ENCODE data around the gene STK36. TPM values are rescaled to one million over a fixed set of nuclear protein-coding genes. Genes with fewer than 3 reads are reported as not detected.
A peak's percentile ranks its signal among the peaks of the same experiment; 100 is the strongest.

STK36 gene, protein sequence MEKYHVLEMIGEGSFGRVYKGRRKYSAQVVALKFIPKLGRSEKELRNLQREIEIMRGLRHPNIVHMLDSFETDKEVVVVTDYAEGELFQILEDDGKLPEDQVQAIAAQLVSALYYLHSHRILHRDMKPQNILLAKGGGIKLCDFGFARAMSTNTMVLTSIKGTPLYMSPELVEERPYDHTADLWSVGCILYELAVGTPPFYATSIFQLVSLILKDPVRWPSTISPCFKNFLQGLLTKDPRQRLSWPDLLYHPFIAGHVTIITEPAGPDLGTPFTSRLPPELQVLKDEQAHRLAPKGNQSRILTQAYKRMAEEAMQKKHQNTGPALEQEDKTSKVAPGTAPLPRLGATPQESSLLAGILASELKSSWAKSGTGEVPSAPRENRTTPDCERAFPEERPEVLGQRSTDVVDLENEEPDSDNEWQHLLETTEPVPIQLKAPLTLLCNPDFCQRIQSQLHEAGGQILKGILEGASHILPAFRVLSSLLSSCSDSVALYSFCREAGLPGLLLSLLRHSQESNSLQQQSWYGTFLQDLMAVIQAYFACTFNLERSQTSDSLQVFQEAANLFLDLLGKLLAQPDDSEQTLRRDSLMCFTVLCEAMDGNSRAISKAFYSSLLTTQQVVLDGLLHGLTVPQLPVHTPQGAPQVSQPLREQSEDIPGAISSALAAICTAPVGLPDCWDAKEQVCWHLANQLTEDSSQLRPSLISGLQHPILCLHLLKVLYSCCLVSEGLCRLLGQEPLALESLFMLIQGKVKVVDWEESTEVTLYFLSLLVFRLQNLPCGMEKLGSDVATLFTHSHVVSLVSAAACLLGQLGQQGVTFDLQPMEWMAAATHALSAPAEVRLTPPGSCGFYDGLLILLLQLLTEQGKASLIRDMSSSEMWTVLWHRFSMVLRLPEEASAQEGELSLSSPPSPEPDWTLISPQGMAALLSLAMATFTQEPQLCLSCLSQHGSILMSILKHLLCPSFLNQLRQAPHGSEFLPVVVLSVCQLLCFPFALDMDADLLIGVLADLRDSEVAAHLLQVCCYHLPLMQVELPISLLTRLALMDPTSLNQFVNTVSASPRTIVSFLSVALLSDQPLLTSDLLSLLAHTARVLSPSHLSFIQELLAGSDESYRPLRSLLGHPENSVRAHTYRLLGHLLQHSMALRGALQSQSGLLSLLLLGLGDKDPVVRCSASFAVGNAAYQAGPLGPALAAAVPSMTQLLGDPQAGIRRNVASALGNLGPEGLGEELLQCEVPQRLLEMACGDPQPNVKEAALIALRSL (N-terminal part only)
- 24.2 and 29.2 TPM in 2 replicates for total RNA-seq

DNA sequence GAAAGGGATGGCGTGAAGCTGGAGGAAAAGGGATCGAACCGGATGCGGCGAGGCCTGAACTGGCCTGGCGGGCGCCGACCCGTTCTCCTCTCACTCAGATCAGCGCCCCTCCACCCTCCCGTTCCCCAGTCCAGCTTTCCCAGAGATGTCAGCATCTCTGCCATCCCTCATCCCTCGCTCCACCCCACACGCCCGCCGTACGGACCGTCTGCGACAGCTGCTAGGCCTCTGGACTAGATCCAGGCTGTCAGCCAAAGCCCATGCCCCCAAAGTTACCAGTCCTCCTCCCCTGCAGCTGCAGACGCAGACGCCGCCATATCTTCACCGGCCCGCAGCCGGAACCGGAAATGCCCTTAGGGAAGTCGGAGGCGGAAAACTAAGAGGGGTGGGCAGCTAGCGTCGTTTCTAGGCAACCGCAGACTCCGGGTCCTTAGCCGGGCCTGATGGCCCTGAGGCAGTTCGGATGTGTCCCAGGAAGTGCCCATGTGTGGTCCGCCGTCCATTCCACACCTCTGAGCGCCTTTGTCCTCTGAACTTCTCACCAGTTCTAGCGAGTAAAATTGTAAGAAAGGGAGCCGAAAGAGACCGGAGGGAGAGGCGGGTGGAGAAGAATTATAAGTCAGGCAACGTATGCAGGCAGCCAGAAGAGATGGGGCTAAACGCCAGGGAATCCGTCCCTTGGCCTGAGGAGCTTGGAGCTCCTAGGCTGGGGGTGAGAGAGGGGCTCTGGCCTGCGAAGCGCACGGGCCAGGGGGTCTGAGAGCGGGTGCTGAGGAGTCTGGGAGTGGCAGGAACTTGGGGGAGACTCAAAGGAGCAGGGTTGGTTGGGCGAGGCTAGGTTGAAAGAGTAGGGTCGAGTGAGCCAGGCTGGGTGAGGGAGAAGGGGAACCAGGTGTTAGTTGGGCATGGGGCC is at the start of gene STK36, which contains the start of gene RNF25:
Gene STK36 (plus strand): TSS at position 433 of the 913 bp plus-strand sequence. CDS start 744 bp downstream, outside the sequence.
Gene RNF25 (minus strand): TSS at position 349 of the 913 bp plus-strand sequence. CDS start 32 bp downstream, at position 317.
- peak; percentile 95 for ATAC-seq (ENCODE audit: low read depth)
- Mint-ChIP-seq H3K27me3 (no peaks in the 10 kb centered on the region), H3K27ac (peak within 1 kb of the TSS; percentile 97), H3K36me3 (ENCODE audit: low read depth) (peaks cover 27% of the 10 kb centered on the region), H3K9me3 (no peaks in the 10 kb centered on the region), H3K4me3 (peak within 1 kb of the TSS; percentile 99), H3K4me1 (peaks cover 21% of the 10 kb centered on the region)
- TF ChIP-seq, protein P1, sequence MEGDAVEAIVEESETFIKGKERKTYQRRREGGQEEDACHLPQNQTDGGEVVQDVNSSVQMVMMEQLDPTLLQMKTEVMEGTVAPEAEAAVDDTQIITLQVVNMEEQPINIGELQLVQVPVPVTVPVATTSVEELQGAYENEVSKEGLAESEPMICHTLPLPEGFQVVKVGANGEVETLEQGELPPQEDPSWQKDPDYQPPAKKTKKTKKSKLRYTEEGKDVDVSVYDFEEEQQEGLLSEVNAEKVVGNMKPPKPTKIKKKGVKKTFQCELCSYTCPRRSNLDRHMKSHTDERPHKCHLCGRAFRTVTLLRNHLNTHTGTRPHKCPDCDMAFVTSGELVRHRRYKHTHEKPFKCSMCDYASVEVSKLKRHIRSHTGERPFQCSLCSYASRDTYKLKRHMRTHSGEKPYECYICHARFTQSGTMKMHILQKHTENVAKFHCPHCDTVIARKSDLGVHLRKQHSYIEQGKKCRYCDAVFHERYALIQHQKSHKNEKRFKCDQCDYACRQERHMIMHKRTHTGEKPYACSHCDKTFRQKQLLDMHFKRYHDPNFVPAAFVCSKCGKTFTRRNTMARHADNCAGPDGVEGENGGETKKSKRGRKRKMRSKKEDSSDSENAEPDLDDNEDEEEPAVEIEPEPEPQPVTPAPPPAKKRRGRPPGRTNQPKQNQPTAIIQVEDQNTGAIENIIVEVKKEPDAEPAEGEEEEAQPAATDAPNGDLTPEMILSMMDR (IDR thresholded peaks at IDR 0.05) = no peak
- POLR2A ChIA-PET = interaction anchor here (0.5 to 3.1 kb wide), 9 partner anchors 12 to 716 kb away, joined by 3 to 61 read pairs (median 4); partner anchors contain the start of genes BCS1L, CNPPD1, DNPEP and TTLL4
- peak; percentile 66 for DNase-seq
- intact Hi-C loops (cut with micrococcal nuclease) = loop anchor here (1.0 to 5.0 kb wide), 7 partner anchors 13 to 715 kb away; partner anchors contain the start of genes ARPC2, BCS1L, CNOT9 and DNPEP
- CTCF ChIA-PET = interaction anchor here (0.9 to 1.3 kb wide), 4 partner anchors 13 to 42 kb away, joined by 3 to 10 read pairs (median 3); partner anchors contain the start of genes BCS1L and ZNF142

DNA sequence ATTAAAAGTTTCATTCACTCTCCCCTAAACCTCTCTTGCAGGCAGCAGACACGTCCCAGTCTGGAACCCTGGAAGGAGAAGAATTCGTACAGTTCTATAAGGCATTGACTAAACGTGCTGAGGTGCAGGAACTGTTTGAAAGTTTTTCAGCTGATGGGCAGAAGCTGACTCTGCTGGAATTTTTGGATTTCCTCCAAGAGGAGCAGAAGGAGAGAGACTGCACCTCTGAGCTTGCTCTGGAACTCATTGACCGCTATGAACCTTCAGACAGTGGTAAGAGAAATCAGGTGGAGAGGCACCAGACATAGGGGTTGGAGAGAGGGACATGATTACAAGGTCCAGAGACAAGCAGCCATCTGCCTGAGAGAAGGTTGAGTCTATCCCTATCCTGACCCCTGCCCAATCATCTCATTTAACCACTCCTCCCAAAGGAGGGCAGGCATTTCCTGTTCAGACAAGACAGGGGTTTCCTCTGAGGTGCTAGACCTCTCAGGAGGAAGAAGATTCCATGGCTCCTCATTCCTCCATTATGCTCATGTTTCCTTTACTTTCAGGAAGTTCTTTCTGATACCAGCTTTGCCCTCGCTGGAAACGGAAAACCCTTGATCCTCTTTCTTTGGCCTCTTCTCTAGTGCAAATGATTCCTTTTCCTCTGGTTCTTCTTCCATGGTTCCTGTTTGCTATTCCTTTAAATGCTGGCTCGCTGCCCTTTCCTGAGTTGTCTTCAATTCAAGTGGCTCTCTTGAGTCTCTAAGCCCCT is 49.1 kb upstream of the STK36 start:
- no peaks in the 10 kb centered on the region for H3K9me3 Mint-ChIP-seq
- H3K36me3 Mint-ChIP-seq (ENCODE audit: low read depth) = no peaks in the 10 kb centered on the region
- H3K4me1 Mint-ChIP-seq = peaks cover 5% of the 10 kb centered on the region
- no peak overlapping the region for H3K27ac Mint-ChIP-seq
- no peaks in the 10 kb centered on the region for H3K27me3 Mint-ChIP-seq
- ChIA-PET POLR2A (no interaction called here), CTCF (no interaction called here)
- H3K4me3 Mint-ChIP-seq = no peak overlapping the region
- ATAC-seq (ENCODE audit: low read depth) = no peak
- TF ChIP-seq, protein P1 (IDR thresholded peaks at IDR 0.05) = no peak
- intact Hi-C loops (cut with micrococcal nuclease) = no loop called here
- DNase-seq = no peak

DNA sequence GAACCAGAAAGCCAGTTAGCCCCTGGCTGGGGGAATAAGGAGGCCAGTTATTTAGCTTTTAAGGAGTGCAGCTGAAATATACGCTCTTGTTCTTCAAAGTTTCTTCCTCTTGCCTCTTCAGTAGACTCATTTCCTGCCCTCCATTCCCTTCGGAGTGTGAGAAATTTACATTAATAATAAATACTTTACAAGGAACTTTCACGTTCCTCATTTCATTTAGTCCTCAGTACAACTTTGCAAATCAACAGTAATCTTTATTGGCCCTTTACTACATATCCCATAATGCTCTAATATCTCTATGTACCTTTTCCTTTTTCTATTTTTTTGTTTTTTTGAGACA is 48.5 kb upstream of the STK36 start:
- intact Hi-C loops (cut with micrococcal nuclease) = no loop called here
- ChIA-PET CTCF (no interaction called here), POLR2A (no interaction called here)
- Mint-ChIP-seq H3K36me3 (ENCODE audit: low read depth) (no peaks in the 10 kb centered on the region), H3K27me3 (no peaks in the 10 kb centered on the region), H3K27ac (no peak overlapping the region), H3K4me1 (peaks cover 5% of the 10 kb centered on the region), H3K4me3 (no peak overlapping the region), H3K9me3 (no peaks in the 10 kb centered on the region)
- TF ChIP-seq, protein P1 (IDR thresholded peaks at IDR 0.05) = no peak
- ATAC-seq (ENCODE audit: low read depth) = no peak
- DNase-seq = no peak

DNA sequence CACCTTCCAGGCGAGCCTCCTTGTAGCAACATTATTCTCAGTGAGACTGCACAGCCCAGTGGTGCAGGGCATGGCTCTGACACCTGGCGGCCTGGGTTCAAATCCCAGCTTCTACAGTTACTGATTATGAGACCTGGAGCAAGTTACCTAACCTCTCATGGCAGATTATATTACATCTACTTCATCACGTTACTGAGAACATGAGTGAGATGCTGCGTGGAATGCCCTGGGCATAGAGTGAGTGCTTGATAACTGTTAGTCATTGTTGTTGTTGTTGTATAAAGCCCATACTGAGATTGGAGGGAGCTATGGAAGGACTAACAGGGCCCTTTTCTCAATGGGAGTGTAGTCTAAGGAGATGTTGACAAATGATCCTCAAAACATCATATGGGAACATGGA is 45.5 kb upstream of the STK36 start:
- TF ChIP-seq, protein P1 (IDR thresholded peaks at IDR 0.05) = no peak
- Mint-ChIP-seq H3K27me3 (no peaks in the 10 kb centered on the region), H3K27ac (no peak overlapping the region), H3K9me3 (no peaks in the 10 kb centered on the region), H3K4me1 (peaks cover 5% of the 10 kb centered on the region), H3K36me3 (ENCODE audit: low read depth) (no peaks in the 10 kb centered on the region), H3K4me3 (no peak overlapping the region)
- intact Hi-C loops (cut with micrococcal nuclease) = no loop called here
- CTCF ChIA-PET = no interaction called here
- ATAC-seq (ENCODE audit: low read depth) (no peak), DNase-seq (no peak)
- POLR2A ChIA-PET = no interaction called here
